ENCODE results near the gene MYO19. TPM values are rescaled to one million over a fixed set of nuclear protein-coding genes. Genes with fewer than 3 reads are reported as not detected.
"Not testable (repeated sequence)": the region's sequence is repeated elsewhere in the genome, so short reads cannot be mapped to it uniquely, and the experiment has no call there.

Gene MYO19
- total RNA-seq, 1 donor from 2014 or later = 88.4 TPM

DNA sequence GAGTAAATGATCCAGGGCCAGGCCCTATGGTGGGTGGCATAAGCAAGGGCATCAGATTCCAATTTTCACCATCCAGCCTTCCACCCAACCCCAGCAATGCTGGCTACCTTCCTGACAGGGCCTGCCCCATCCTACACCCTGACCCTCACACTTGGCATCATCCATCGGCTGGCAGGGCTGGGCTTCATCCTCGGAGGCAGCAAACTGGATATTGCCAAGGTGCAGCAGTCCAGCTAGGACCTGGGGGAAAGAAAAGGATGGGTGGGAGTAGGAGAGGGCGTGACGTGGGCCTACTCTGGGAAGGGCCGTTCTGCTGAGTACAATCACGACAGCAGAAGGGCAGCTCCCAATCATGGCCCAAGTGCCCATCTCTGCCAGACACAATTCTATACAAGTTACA is 23.5 kb downstream of the MYO19 start:
- H3K36me3 Mint-ChIP-seq (ENCODE audit: unreplicated experiment) = no peaks in the 10 kb centered on the region
- DNase-seq = no peak
- peaks cover 6% of the 10 kb centered on the region for H3K27me3 Mint-ChIP-seq (ENCODE audit: unreplicated experiment)
- no peak overlapping the region for H3K27ac Mint-ChIP-seq (ENCODE audit: unreplicated experiment)
- peaks cover 4% of the 10 kb centered on the region for H3K9me3 Mint-ChIP-seq (ENCODE audit: unreplicated experiment)
- TF ChIP-seq, protein P1, sequence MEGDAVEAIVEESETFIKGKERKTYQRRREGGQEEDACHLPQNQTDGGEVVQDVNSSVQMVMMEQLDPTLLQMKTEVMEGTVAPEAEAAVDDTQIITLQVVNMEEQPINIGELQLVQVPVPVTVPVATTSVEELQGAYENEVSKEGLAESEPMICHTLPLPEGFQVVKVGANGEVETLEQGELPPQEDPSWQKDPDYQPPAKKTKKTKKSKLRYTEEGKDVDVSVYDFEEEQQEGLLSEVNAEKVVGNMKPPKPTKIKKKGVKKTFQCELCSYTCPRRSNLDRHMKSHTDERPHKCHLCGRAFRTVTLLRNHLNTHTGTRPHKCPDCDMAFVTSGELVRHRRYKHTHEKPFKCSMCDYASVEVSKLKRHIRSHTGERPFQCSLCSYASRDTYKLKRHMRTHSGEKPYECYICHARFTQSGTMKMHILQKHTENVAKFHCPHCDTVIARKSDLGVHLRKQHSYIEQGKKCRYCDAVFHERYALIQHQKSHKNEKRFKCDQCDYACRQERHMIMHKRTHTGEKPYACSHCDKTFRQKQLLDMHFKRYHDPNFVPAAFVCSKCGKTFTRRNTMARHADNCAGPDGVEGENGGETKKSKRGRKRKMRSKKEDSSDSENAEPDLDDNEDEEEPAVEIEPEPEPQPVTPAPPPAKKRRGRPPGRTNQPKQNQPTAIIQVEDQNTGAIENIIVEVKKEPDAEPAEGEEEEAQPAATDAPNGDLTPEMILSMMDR (IDR thresholded peaks at IDR 0.05; ENCODE audit: partially characterized antibody, unreplicated experiment) = no peak
- H3K4me1 Mint-ChIP-seq (ENCODE audit: low read depth, unreplicated experiment) = peaks cover 10% of the 10 kb centered on the region
- no peak overlapping the region for H3K4me3 Mint-ChIP-seq (ENCODE audit: unreplicated experiment)

DNA sequence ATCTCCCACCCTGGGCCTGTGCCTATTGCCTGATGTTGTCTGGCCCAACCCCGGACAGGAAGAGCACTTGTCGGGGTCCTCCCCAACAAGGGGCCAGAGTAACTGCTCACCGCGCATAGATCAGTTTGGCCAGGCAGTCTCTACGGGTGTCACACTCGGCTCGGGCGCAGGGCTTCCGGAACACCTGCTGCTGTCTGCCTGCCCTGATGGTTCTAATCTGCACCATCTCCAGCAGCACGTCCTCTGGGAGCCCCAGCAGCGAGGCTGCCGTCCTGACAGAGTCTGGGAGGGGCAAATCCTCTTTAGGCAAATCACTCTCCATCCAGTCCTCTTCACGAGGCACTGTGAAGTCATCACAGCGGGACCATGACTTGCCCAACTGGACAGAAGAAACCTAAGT is 24.0 kb downstream of the MYO19 start:
- H3K4me3 Mint-ChIP-seq (ENCODE audit: unreplicated experiment) = no peak overlapping the region
- peaks cover 15% of the 10 kb centered on the region for H3K4me1 Mint-ChIP-seq (ENCODE audit: low read depth, unreplicated experiment)
- peaks cover 4% of the 10 kb centered on the region for H3K9me3 Mint-ChIP-seq (ENCODE audit: unreplicated experiment)
- TF ChIP-seq, protein P1 (IDR thresholded peaks at IDR 0.05; ENCODE audit: partially characterized antibody, unreplicated experiment) = no peak
- H3K36me3 Mint-ChIP-seq (ENCODE audit: unreplicated experiment) = no peaks in the 10 kb centered on the region
- peaks cover 9% of the 10 kb centered on the region for H3K27me3 Mint-ChIP-seq (ENCODE audit: unreplicated experiment)
- H3K27ac Mint-ChIP-seq (ENCODE audit: unreplicated experiment) = peak overlapping the region; percentile 72
- DNase-seq = no peak

DNA sequence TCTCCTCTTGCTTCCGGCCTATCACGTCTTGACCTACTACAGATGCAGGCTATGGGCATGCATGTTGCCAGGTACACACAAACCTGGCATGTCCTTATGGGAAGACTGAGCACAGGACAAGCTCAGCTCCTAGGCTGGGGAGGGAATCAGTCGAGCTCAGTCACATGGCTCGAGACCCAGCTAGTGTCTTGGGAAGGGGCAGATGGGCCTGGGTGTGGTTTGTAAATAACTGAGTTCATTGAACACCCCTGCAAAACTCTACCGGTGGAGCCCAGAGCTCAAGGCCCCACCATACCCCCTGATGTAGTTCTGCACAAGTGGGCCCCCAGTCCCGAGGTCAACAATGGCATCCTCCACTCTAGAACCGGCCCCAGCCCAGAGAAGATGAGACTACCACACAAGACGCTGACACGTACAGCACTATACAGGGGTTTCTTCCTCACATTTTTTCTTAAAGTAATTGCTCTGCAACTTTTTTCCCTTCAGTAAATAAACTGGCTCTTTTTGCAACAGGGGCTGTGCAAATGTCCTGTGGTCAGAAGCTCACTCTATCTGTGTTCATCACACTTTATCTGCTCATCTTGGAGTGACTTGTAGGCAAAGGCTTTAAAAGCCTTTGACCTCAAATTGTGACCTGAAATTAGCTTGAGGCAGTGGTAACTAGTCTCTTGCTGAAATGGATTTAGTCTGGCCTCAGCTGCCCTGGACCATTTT is 25.2 kb downstream of the MYO19 start:
- peaks cover 13% of the 10 kb centered on the region for H3K27me3 Mint-ChIP-seq (ENCODE audit: unreplicated experiment)

DNA sequence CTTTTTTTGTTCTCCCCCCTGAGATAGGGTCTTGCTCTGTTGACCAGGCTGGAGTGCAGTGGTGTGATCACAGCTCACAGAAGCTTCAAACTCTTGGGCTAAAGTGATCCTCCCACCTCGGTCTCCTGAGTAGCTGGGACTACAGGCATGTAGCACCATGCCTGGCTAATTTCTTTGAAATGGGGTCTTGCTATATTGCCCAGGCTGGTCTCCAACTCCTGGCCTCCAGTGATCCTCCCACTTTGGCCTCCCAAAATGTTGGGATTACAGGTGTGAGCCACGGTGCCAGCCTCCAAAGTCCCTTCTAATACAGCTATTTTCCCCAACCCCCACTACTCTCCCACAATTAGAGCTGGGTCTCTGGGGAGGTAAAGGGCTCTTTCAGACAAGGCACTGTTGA is 26.2 kb downstream of the MYO19 start:
- not testable (repeated sequence) for H3K27ac Mint-ChIP-seq (ENCODE audit: unreplicated experiment); DNase-seq; H3K9me3 Mint-ChIP-seq (ENCODE audit: unreplicated experiment); H3K4me3 Mint-ChIP-seq (ENCODE audit: unreplicated experiment); H3K36me3 Mint-ChIP-seq (ENCODE audit: unreplicated experiment)
- peaks cover 18% of the 10 kb centered on the region for H3K27me3 Mint-ChIP-seq (ENCODE audit: unreplicated experiment)
- peaks cover 25% of the 10 kb centered on the region for H3K4me1 Mint-ChIP-seq (ENCODE audit: low read depth, unreplicated experiment)

More for the DNA sequence above, 25.2 kb downstream of the MYO19 start:
- Mint-ChIP-seq H3K4me1 (ENCODE audit: low read depth, unreplicated experiment) (peaks cover 22% of the 10 kb centered on the region), H3K4me3 (ENCODE audit: unreplicated experiment) (no peak overlapping the region), H3K9me3 (ENCODE audit: unreplicated experiment) (peaks cover 4% of the 10 kb centered on the region), H3K36me3 (ENCODE audit: unreplicated experiment) (no peaks in the 10 kb centered on the region), H3K27ac (ENCODE audit: unreplicated experiment) (no peak overlapping the region)
- TF ChIP-seq, protein P1 (IDR thresholded peaks at IDR 0.05; ENCODE audit: partially characterized antibody, unreplicated experiment) = no peak
- DNase-seq = no peak

DNA sequence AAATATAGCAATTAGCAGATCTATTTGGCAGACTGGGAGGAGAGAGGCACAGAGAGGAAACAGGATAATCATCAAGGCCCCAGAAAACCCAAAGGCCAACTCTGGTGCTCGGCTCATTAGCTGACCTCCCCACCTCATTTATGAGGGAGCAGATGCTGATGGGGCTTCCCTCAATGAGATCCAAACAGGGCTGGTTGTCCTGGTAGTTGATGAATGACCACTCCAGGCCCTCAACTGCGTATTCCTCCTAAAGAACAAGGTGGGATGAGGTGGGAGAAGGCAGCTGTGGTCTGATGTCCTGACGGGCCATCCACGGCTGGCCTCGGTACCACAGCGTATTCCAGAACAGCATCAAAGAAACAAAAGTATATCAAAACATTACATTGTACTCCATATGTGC is 27.4 kb downstream of the MYO19 start:
- Mint-ChIP-seq H3K27me3 (ENCODE audit: unreplicated experiment) (peaks cover 19% of the 10 kb centered on the region), H3K4me3 (ENCODE audit: unreplicated experiment) (no peak overlapping the region), H3K36me3 (ENCODE audit: unreplicated experiment) (peaks cover 5% of the 10 kb centered on the region), H3K9me3 (ENCODE audit: unreplicated experiment) (peaks cover 4% of the 10 kb centered on the region), H3K4me1 (ENCODE audit: low read depth, unreplicated experiment) (peaks cover 27% of the 10 kb centered on the region), H3K27ac (ENCODE audit: unreplicated experiment) (no peak overlapping the region)
- TF ChIP-seq, protein P1 (IDR thresholded peaks at IDR 0.05; ENCODE audit: partially characterized antibody, unreplicated experiment) = no peak
- no peak for DNase-seq
